Measurements from ENCODE around the gene ZBP1. TPM values are rescaled to one million over a fixed set of nuclear protein-coding genes. Genes with fewer than 3 reads are reported as not detected.

Gene ZBP1
- total RNA-seq, 1 experiment from 2014 or later: not detected

DNA sequence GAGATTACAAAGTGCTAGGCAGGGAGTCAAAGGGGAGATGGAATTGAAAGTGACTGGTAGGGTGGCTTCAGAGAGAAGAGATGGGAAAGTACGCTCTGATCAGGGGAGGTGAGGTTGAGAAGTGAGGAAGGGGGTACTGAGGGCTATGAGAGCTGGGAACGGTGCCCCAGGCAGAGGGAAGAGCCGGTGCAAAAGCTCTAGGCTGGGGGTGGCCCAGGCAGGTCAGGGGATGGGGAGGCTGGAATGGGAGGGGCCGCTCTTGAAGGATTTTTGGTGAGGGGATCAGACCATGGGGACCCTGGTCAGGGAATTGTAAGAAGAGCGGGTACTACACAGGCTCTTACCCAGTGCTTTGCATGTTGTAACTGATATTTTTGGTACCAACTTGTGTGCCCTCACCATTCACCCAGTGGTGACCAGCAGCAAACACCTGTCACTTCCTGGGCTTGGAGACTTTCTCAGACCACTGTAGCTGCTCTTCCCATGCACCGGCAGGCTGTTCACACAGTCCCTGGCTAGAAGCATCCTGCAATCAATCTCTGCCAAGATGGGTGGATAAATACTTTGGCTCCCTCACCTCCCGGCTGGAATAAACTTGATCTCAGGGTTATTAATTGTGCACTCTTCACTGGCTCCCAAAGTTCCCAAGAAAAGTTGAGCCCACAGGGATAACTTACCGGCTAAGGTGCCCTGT, 35.3 kb downstream of the ZBP1 start:
- peaks cover 36% of the 10 kb centered on the region for H3K27me3 ChIP-seq (ENCODE audit: insufficient read depth, low read length)
- POLR2A ChIA-PET: no interaction called here
- H4K20me1 ChIP-seq (ENCODE audit: insufficient read depth): no peaks in the 10 kb centered on the region
- no peaks in the 10 kb centered on the region for H3K9me3 ChIP-seq (ENCODE audit: control insufficient read depth in 1 of 2, insufficient read depth in 1 of 2, low read depth in 1 of 2, low read length in 2 of 2)
- no peaks in the 10 kb centered on the region for H3K79me2 ChIP-seq (ENCODE audit: insufficient read depth, low read length)
- no peak overlapping the region for H3K4me3 ChIP-seq (replicated peaks in 1 of 2; ENCODE audit: low read depth in 1 of 2, low read length in 2 of 2)
- DNase-seq (ENCODE audit: low read depth, low spot score): no peak
- no peak overlapping the region for H2AFZ ChIP-seq (ENCODE audit: low read depth, low read length, poor library complexity, severe bottlenecking)
- RAD21 ChIA-PET (ENCODE audit: low non-redundant PET in 1 of 2, low total read pairs in 2 of 2, uncharacterized antibody in 2 of 2, unreplicated experiment in 2 of 2): no interaction called here
- no peaks in the 10 kb centered on the region for H3K9me2 ChIP-seq (ENCODE audit: insufficient read depth)
- intact Hi-C loops (cut with micrococcal nuclease): no loop called here
- CTCF ChIA-PET: no interaction called here
- H3K36me3 ChIP-seq (ENCODE audit: control insufficient read depth in 1 of 2, insufficient read depth in 2 of 2, low read length in 2 of 2): no peaks in the 10 kb centered on the region
- no peak for TF ChIP-seq CEBPB (IDR thresholded peaks at IDR 0.05; ENCODE audit: low read depth)
- TF ChIP-seq ELF1 (IDR thresholded peaks at IDR 0.05; ENCODE audit: borderline replicate concordance, low read depth): no peak
- no peak for TF ChIP-seq ZFX (IDR thresholded peaks at IDR 0.05)
- TF ChIP-seq RAD21 (IDR thresholded peaks at IDR 0.05; ENCODE audit: low read depth): no peak
- TF ChIP-seq FOSL1 (IDR thresholded peaks at IDR 0.05; ENCODE audit: low read depth): no peak
- TF ChIP-seq CTCF (IDR thresholded peaks at IDR 0.05 in 2 of 3, conservative IDR thresholded peaks at IDR 0.05 in 1 of 3; ENCODE audit: borderline replicate concordance in 1 of 3, insufficient read depth in 1 of 3, low read depth in 2 of 3, low read length in 2 of 3): no peak
- no peak for TF ChIP-seq SIN3A (IDR thresholded peaks at IDR 0.05; ENCODE audit: low read depth)
- no peak for TF ChIP-seq EZH2 (IDR thresholded peaks at IDR 0.05)
- H3K9ac ChIP-seq (ENCODE audit: low read length): no peak overlapping the region
- ATAC-seq: no peak
- H3K4me2 ChIP-seq (ENCODE audit: low read length): no peak overlapping the region
- H3K27ac ChIP-seq (ENCODE audit: low read depth, low read length): no peak overlapping the region
- H3K4me1 ChIP-seq (ENCODE audit: control insufficient read depth in 1 of 2, insufficient read depth in 2 of 2, low read length in 2 of 2): no peaks in the 10 kb centered on the region
- no TSS peak for BruUV-seq (replicated peaks)

Data from HCT116 (cell line).